Activated naive CD8-positive, alpha-beta T cell treated with anti-CD3 and anti-CD28 coated beads, Interleukin-2, amount 50 U/mL, for 16 hours (primary cell): Measurements from ENCODE around the gene NFIB.

Experiments
- DNase-seq: peaks from one replicate; pipeline ENCODE4 v3.0.0-alpha.2; 2020; ENCODE audit warnings: low read depth, low spot score

Gene NFIB

GRCh38 chr9:14189146-14189545 is 124.8 kb downstream of the NFIB start:
- no peak for DNase-seq

- no peak for DNase-seq
These were observed 125.4 kb downstream of the NFIB start for GRCh38 chr9:14188538-14188937.

GRCh38 chr9:14188011-14188410 is 125.9 kb downstream of the NFIB start:
- no peak for DNase-seq

GRCh38 chr9:14186096-14186495 is 127.8 kb downstream of the NFIB start:
- DNase-seq, result no peak

- DNase-seq, result no peak
These were observed 128.9 kb downstream of the NFIB start for GRCh38 chr9:14185016-14185415.

GRCh38 chr9:14183001-14183400 is 130.9 kb downstream of the NFIB start:
- DNase-seq, result no peak

GRCh38 chr9:14180960-14181537 is 132.9 kb downstream of the NFIB start:
- DNase-seq, result no peak

GRCh38 chr9:14180093-14180959 is 133.6 kb downstream of the NFIB start:
- DNase-seq, result no peak

- DNase-seq, result no peak
These were observed 134.5 kb downstream of the NFIB start for GRCh38 chr9:14179449-14179848.

GRCh38 chr9:14175778-14176177 is 138.2 kb downstream of the NFIB start:
- no peak for DNase-seq

GRCh38 chr9:14173713-14174112 is 140.2 kb downstream of the NFIB start:
- DNase-seq, result no peak

GRCh38 chr9:14170973-14171596 is 142.9 kb downstream of the NFIB start:
- DNase-seq, result no peak

GRCh38 chr9:14170392-14170931 is 143.5 kb downstream of the NFIB start:
- DNase-seq, result no peak

- no peak for DNase-seq
These were observed 145.6 kb downstream of the NFIB start for GRCh38 chr9:14168381-14168780.

GRCh38 chr9:14165376-14166035 is 148.4 kb downstream of the NFIB start:
- no peak for DNase-seq

- no peak for DNase-seq
These were observed 149.0 kb downstream of the NFIB start for GRCh38 chr9:14164908-14165307.

- no peak for DNase-seq
These were observed 154.3 kb downstream of the NFIB start for GRCh38 chr9:14159440-14160216.

- no peak for DNase-seq
These were observed 155.0 kb downstream of the NFIB start for GRCh38 chr9:14158916-14159315.

- no peak for DNase-seq
These were observed 155.7 kb downstream of the NFIB start for GRCh38 chr9:14158136-14158813.

GRCh38 chr9:14157191-14157590 is 156.8 kb downstream of the NFIB start:
- DNase-seq, result no peak

- no peak for DNase-seq
These were observed 157.9 kb downstream of the NFIB start for GRCh38 chr9:14156046-14156445.
